Muscle layer of duodenum (tissue), 2 donors: Measurements from ENCODE around the gene NOL4.

Source experiments
- H3K27ac ChIP-seq: one replicate; pipeline ENCODE4 v1.7.0; 2013; ENCODE audit warnings: mild to moderate bottlenecking, low read length
- H3K27me3 ChIP-seq: one replicate; pipeline ENCODE4 v1.7.0; 2013; ENCODE audit warnings: low read depth, mild to moderate bottlenecking, control low read depth, low read length
- H3K36me3 ChIP-seq, 2 donors: one replicate each; pipeline ENCODE4 v1.7.0; 2013; ENCODE audit warnings: low read length in 2 of 2, control low read depth in 1 of 2, mild to moderate bottlenecking in 1 of 2; ENCODE audit not compliant: insufficient read depth in 2 of 2, control insufficient read depth in 1 of 2
- H3K4me1 ChIP-seq, 2 donors: one replicate each; pipeline ENCODE4 v1.7.0; 2013; ENCODE audit warnings: low read length in 2 of 2, mild to moderate bottlenecking in 2 of 2, control low read depth in 1 of 2, moderate library complexity in 1 of 2; ENCODE audit not compliant: insufficient read depth in 2 of 2, control insufficient read depth in 1 of 2
- H3K4me3 ChIP-seq, 2 donors: one replicate each; pipeline ENCODE4 v1.7.0; 2013; ENCODE audit warnings: low read length in 2 of 2, low read depth in 1 of 2, mild to moderate bottlenecking in 1 of 2
- H3K9me3 ChIP-seq, 2 donors: one replicate each; pipeline ENCODE4 v1.7.0; 2013; ENCODE audit warnings: low read length in 2 of 2, control low read depth in 1 of 2, mild to moderate bottlenecking in 1 of 2; ENCODE audit not compliant: control insufficient read depth in 1 of 2
- donor health status: healthy.

NOL4 gene

GRCh38 chr18:34223164-34223892 is 1.4 kb downstream of the NOL4 start:
- H3K27me3 ChIP-seq, result peaks cover 25% of the 10 kb centered on the region
- H3K27ac ChIP-seq, result no peak overlapping the region
- H3K4me1 ChIP-seq, result peaks cover 0 to 30% of the 10 kb centered on the region in 2 donors
- peak overlapping the region; percentile 38 to 81 for H3K4me3 ChIP-seq
- H3K9me3 ChIP-seq, result no peaks in the 10 kb centered on the region
- H3K36me3 ChIP-seq, result no peaks in the 10 kb centered on the region

- Histone ChIP-seq H3K27me3 (peaks cover 25% of the 10 kb centered on the region), H3K27ac (no peak overlapping the region), H3K9me3 (no peaks in the 10 kb centered on the region), H3K4me1 (peaks cover 0 to 30% of the 10 kb centered on the region in 2 donors), H3K4me3 (peak overlapping the region; percentile 43 to 81), H3K36me3 (no peaks in the 10 kb centered on the region)
Observed at GRCh38 chr18:34222307-34223163, 2.2 kb downstream of the NOL4 start.

GRCh38 chr18:34221971-34222306 is 2.8 kb downstream of the NOL4 start:
- H3K9me3 ChIP-seq, result no peaks in the 10 kb centered on the region
- H3K36me3 ChIP-seq, result no peaks in the 10 kb centered on the region
- H3K27me3 ChIP-seq, result peaks cover 25% of the 10 kb centered on the region
- H3K4me1 ChIP-seq, result peaks cover 0 to 30% of the 10 kb centered on the region in 2 donors
- H3K27ac ChIP-seq, result no peak overlapping the region
- peak overlapping the region; percentile 43 to 81 for H3K4me3 ChIP-seq

GRCh38 chr18:34220081-34220815 is 4.5 kb downstream of the NOL4 start:
- peaks cover 25% of the 10 kb centered on the region for H3K27me3 ChIP-seq
- no peak overlapping the region for H3K27ac ChIP-seq
- H3K4me1 ChIP-seq, result peaks cover 0 to 30% of the 10 kb centered on the region in 2 donors
- no peaks in the 10 kb centered on the region for H3K9me3 ChIP-seq
- no peak overlapping the region for H3K4me3 ChIP-seq
- H3K36me3 ChIP-seq, result no peaks in the 10 kb centered on the region

- Histone ChIP-seq H3K36me3 (no peaks in the 10 kb centered on the region), H3K4me3 (no peak overlapping the region), H3K9me3 (no peaks in the 10 kb centered on the region), H3K27ac (no peak overlapping the region), H3K4me1 (peaks cover 0 to 30% of the 10 kb centered on the region in 2 donors), H3K27me3 (peaks cover 25% of the 10 kb centered on the region)
Observed at GRCh38 chr18:34219651-34220050, 5.1 kb downstream of the NOL4 start.

- no peaks in the 10 kb centered on the region for H3K4me1 ChIP-seq
- no peak overlapping the region for H3K27ac ChIP-seq
- no peaks in the 10 kb centered on the region for H3K36me3 ChIP-seq
- no peaks in the 10 kb centered on the region for H3K27me3 ChIP-seq
- H3K4me3 ChIP-seq, result no peak overlapping the region
- no peaks in the 10 kb centered on the region for H3K9me3 ChIP-seq
Observed at GRCh38 chr18:34212511-34212910, 12.2 kb downstream of the NOL4 start.

- Histone ChIP-seq H3K4me3 (no peak overlapping the region), H3K4me1 (no peaks in the 10 kb centered on the region), H3K36me3 (no peaks in the 10 kb centered on the region), H3K27ac (no peak overlapping the region), H3K9me3 (no peaks in the 10 kb centered on the region), H3K27me3 (no peaks in the 10 kb centered on the region)
Observed at GRCh38 chr18:34207344-34207851, 17.3 kb downstream of the NOL4 start.

- no peaks in the 10 kb centered on the region for H3K9me3 ChIP-seq
Observed at GRCh38 chr18:34203866-34204265, 20.8 kb downstream of the NOL4 start.

GRCh38 chr18:34196256-34196655 is 28.5 kb downstream of the NOL4 start:
- H3K4me3 ChIP-seq, result no peak overlapping the region
- no peaks in the 10 kb centered on the region for H3K9me3 ChIP-seq
- no peaks in the 10 kb centered on the region for H3K36me3 ChIP-seq
- H3K4me1 ChIP-seq, result no peaks in the 10 kb centered on the region
- no peaks in the 10 kb centered on the region for H3K27me3 ChIP-seq
- H3K27ac ChIP-seq, result no peak overlapping the region

More at GRCh38 chr18:34203866-34204265, 20.8 kb downstream of the NOL4 start:
- no peaks in the 10 kb centered on the region for H3K36me3 ChIP-seq
- H3K4me3 ChIP-seq, result no peak overlapping the region
- no peaks in the 10 kb centered on the region for H3K27me3 ChIP-seq
- no peaks in the 10 kb centered on the region for H3K4me1 ChIP-seq
- H3K27ac ChIP-seq, result no peak overlapping the region

GRCh38 chr18:34194239-34194638 is 30.5 kb downstream of the NOL4 start:
- H3K27ac ChIP-seq, result no peak overlapping the region
- H3K9me3 ChIP-seq, result no peaks in the 10 kb centered on the region
- H3K4me3 ChIP-seq, result no peak overlapping the region
- H3K4me1 ChIP-seq, result no peaks in the 10 kb centered on the region
- H3K27me3 ChIP-seq, result no peaks in the 10 kb centered on the region
- H3K36me3 ChIP-seq, result no peaks in the 10 kb centered on the region
